ENCODE results near the gene MMP24.
A peak's percentile ranks its signal among the peaks of the same experiment; 100 is the strongest.

Gene MMP24

GRCh38 chr20:35263532-35264341 is 37.2 kb downstream of the MMP24 start:
- TF ChIP-seq CTCF (IDR thresholded peaks at IDR 0.05; ENCODE audit: low read depth, low read length) (no peak), EZH2phosphoT487 (IDR thresholded peaks at IDR 0.05; ENCODE audit: low read depth) (no peak)
- Histone ChIP-seq H3K36me3 (replicated peaks; ENCODE audit: low read depth, low read length) (no peaks in the 10 kb centered on the region), H3K79me2 (ENCODE audit: low read length) (no peaks in the 10 kb centered on the region), H3K9ac (ENCODE audit: low read length) (no peak overlapping the region), H2AFZ (ENCODE audit: low read depth, low read length) (no peak overlapping the region), H3K27me3 (ENCODE audit: low read depth, low read length) (peaks cover 8% of the 10 kb centered on the region; the same call in 1 of the 2 replicates), H3K4me3 (ENCODE audit: low read length) (no peak overlapping the region), H3K4me1 (ENCODE audit: low read length) (peaks cover 9% of the 10 kb centered on the region), H3K9me3 (ENCODE audit: insufficient read depth, low read length) (no peaks in the 10 kb centered on the region), H3K4me2 (ENCODE audit: low read length) (no peak overlapping the region), H4K20me1 (ENCODE audit: insufficient read depth, low read length) (no peaks in the 10 kb centered on the region), H3K27ac (ENCODE audit: low read length) (no peak overlapping the region)

- Histone ChIP-seq H3K9ac (ENCODE audit: low read length) (no peak overlapping the region), H3K4me2 (ENCODE audit: low read length) (no peak overlapping the region), H4K20me1 (ENCODE audit: insufficient read depth, low read length) (no peaks in the 10 kb centered on the region), H2AFZ (ENCODE audit: low read depth, low read length) (no peak overlapping the region), H3K36me3 (replicated peaks; ENCODE audit: low read depth, low read length) (no peaks in the 10 kb centered on the region), H3K79me2 (ENCODE audit: low read length) (no peaks in the 10 kb centered on the region), H3K27me3 (ENCODE audit: low read depth, low read length) (peaks cover 4% of the 10 kb centered on the region; the same call in 1 of the 2 replicates), H3K27ac (ENCODE audit: low read length) (no peak overlapping the region), H3K4me3 (ENCODE audit: low read length) (no peak overlapping the region), H3K9me3 (ENCODE audit: insufficient read depth, low read length) (no peaks in the 10 kb centered on the region), H3K4me1 (ENCODE audit: low read length) (peaks cover 12% of the 10 kb centered on the region)
- TF ChIP-seq CTCF (IDR thresholded peaks at IDR 0.05; ENCODE audit: low read depth, low read length), result peak; percentile 15
- no peak for TF ChIP-seq EZH2phosphoT487 (IDR thresholded peaks at IDR 0.05; ENCODE audit: low read depth)
These were observed 38.3 kb downstream of the MMP24 start for GRCh38 chr20:35264755-35265154.

GRCh38 chr20:35267092-35267491 is 40.6 kb downstream of the MMP24 start:
- H3K4me2 ChIP-seq (ENCODE audit: low read length), result no peak overlapping the region
- no peak overlapping the region for H3K4me3 ChIP-seq (ENCODE audit: low read length)
- no peaks in the 10 kb centered on the region for H3K27me3 ChIP-seq (ENCODE audit: low read depth, low read length)
- H3K36me3 ChIP-seq (replicated peaks; ENCODE audit: low read depth, low read length), result no peaks in the 10 kb centered on the region
- TF ChIP-seq EZH2phosphoT487 (IDR thresholded peaks at IDR 0.05; ENCODE audit: low read depth), result no peak
- TF ChIP-seq CTCF (IDR thresholded peaks at IDR 0.05; ENCODE audit: low read depth, low read length), result no peak
- no peak overlapping the region for H3K9ac ChIP-seq (ENCODE audit: low read length)
- H2AFZ ChIP-seq (ENCODE audit: low read depth, low read length), result no peak overlapping the region
- H3K79me2 ChIP-seq (ENCODE audit: low read length), result no peaks in the 10 kb centered on the region
- no peaks in the 10 kb centered on the region for H4K20me1 ChIP-seq (ENCODE audit: insufficient read depth, low read length)
- H3K27ac ChIP-seq (ENCODE audit: low read length), result no peak overlapping the region
- peaks cover 12% of the 10 kb centered on the region for H3K4me1 ChIP-seq (ENCODE audit: low read length)
- H3K9me3 ChIP-seq (ENCODE audit: insufficient read depth, low read length), result no peaks in the 10 kb centered on the region

- H3K9me3 ChIP-seq (ENCODE audit: insufficient read depth, low read length), result no peaks in the 10 kb centered on the region
- no peak overlapping the region for H3K4me2 ChIP-seq (ENCODE audit: low read length)
- no peak overlapping the region for H3K4me3 ChIP-seq (ENCODE audit: low read length)
- H3K79me2 ChIP-seq (ENCODE audit: low read length), result no peaks in the 10 kb centered on the region
- H2AFZ ChIP-seq (ENCODE audit: low read depth, low read length), result no peak overlapping the region; the same call in 1 of the 2 replicates
- TF ChIP-seq CTCF (IDR thresholded peaks at IDR 0.05; ENCODE audit: low read depth, low read length) (peak; percentile 96), EZH2phosphoT487 (IDR thresholded peaks at IDR 0.05; ENCODE audit: low read depth) (no peak)
- H4K20me1 ChIP-seq (ENCODE audit: insufficient read depth, low read length), result no peaks in the 10 kb centered on the region
- H3K27me3 ChIP-seq (ENCODE audit: low read depth, low read length), result no peaks in the 10 kb centered on the region
- peaks cover 12% of the 10 kb centered on the region for H3K4me1 ChIP-seq (ENCODE audit: low read length)
- no peak overlapping the region for H3K27ac ChIP-seq (ENCODE audit: low read length)
- no peak overlapping the region for H3K9ac ChIP-seq (ENCODE audit: low read length)
- H3K36me3 ChIP-seq (replicated peaks; ENCODE audit: low read depth, low read length), result no peaks in the 10 kb centered on the region
These were observed 42.7 kb downstream of the MMP24 start for GRCh38 chr20:35269055-35269781.
